K562 (cell line): ENCODE measurements around the gene PXK. TPM values are rescaled to one million over a fixed set of nuclear protein-coding genes. Genes with fewer than 3 reads are reported as not detected.

Experiments
- ATAC-seq: fragments of 200-7000 bp; cut with Tn5 transposase; 3 replicates; pipeline ENCODE4 v1.9.1; 2020; ENCODE audit warnings: moderate library complexity
- BruUV-seq: library from RNA; stranded (reverse); fragments of 400-500 nt; replicated peaks from 2 replicates; lab custom pipeline; 2021; lab: Mats Ljungman, UMichigan
- CTCF ChIA-PET: fragments of 300-600 bp; formaldehyde crosslinking; extraction: SDS; loops from one replicate; lab custom pipeline; 2021; ENCODE audit warnings: low intra/inter-chr PET ratio; lab: Yijun Ruan, JAX
- POLR2A ChIA-PET: fragments of 300-600, 350-650 bp; sonication (Branson Sonifier 250); formaldehyde crosslinking; extraction: SDS; loops from one replicate; lab custom pipeline; 2021; ENCODE audit warnings: antibody characterized with exemption, inconsistent platforms; lab: Yijun Ruan, JAX
- DNase-seq, 4 experiments: peaks; one replicate each; pipeline versions ENCODE4 v3.0.0 to v3.0.0-alpha.2; 2011 to 2018; ENCODE audit warnings: low spot score in 3 of 4, mixed read lengths in 3 of 4; ENCODE audit errors: extremely low read depth in 1 of 4
- FAIRE-seq: peaks from 2 replicates; lab custom pipeline; 2011; peaks lifted over from hg19 to GRCh38; lab: Jason Lieb, UNC
- H2AFZ ChIP-seq: 2 replicates; pipeline ENCODE4 v1.6.0; 2011; ENCODE audit warnings: low read depth, low read length, control low read depth, inconsistent platforms
- H3K27ac ChIP-seq: fragments of 200-600 bp; 3 replicates; pipeline ENCODE4 v1.8.0; 2011; ENCODE audit warnings: low read depth, mild to moderate bottlenecking, control low read depth, inconsistent platforms, low read length, moderate library complexity, mixed read lengths; ENCODE audit errors: extremely low read depth
- H3K27me3 ChIP-seq, 2 experiments: fragments of 300-600 bp in 1 of 2; 2 replicates in 1 of 2; 3 replicates in 1 of 2; pipeline versions ENCODE4 v1.6.0 to v1.8.0; 2011; ENCODE audit warnings: inconsistent platforms in 2 of 2, low read length in 2 of 2, mild to moderate bottlenecking in 1 of 2, mixed read lengths in 1 of 2, moderate library complexity in 1 of 2; ENCODE audit not compliant: control insufficient read depth in 2 of 2, insufficient read depth in 2 of 2
- H3K36me3 ChIP-seq: fragments of 300-600 bp; 3 replicates; pipeline ENCODE4 v1.8.0; 2011; ENCODE audit warnings: mild to moderate bottlenecking, low read length, inconsistent platforms; ENCODE audit not compliant: control insufficient read depth, insufficient read depth
- H3K4me1 ChIP-seq, 2 experiments: fragments of 200-600 bp in 1 of 2; replicated peaks in 1 of 2; 2 replicates in 1 of 2; 3 replicates in 1 of 2; pipeline versions ENCODE4 v1.5.1 to v1.8.0; 2011; ENCODE audit warnings: inconsistent platforms in 2 of 2, low read length in 2 of 2, mild to moderate bottlenecking in 1 of 2, mixed read lengths in 1 of 2, moderate library complexity in 1 of 2; ENCODE audit not compliant: control insufficient read depth in 2 of 2, insufficient read depth in 2 of 2
- H3K4me2 ChIP-seq: 2 replicates; pipeline ENCODE4 v1.6.1; 2011; ENCODE audit warnings: low read length, control low read depth, inconsistent platforms, mixed read lengths; ENCODE audit not compliant: insufficient read depth
- H3K4me3 ChIP-seq: fragments of 200-600 bp; sonication (generic), shearing (Covaris generic); 2 replicates; pipeline ENCODE4 v1.5.1; 2016; ENCODE audit warnings: control low read depth, inconsistent platforms
- H3K79me2 ChIP-seq: fragments of 200-600 bp; 3 replicates; pipeline ENCODE4 v1.8.0; 2011; ENCODE audit warnings: low read length, inconsistent platforms; ENCODE audit not compliant: control insufficient read depth, insufficient read depth
- H3K9ac ChIP-seq, 2 experiments: 2 replicates each; pipeline versions ENCODE4 v1.6.0 to v1.6.1; 2011; ENCODE audit warnings: low read depth in 2 of 2, low read length in 2 of 2, control low read depth in 1 of 2, inconsistent platforms in 1 of 2, mild to moderate bottlenecking in 1 of 2, mixed read lengths in 1 of 2; ENCODE audit not compliant: insufficient read depth in 1 of 2
- H3K9me1 ChIP-seq: one replicate; pipeline ENCODE4 v1.6.0; 2011; ENCODE audit warnings: inconsistent platforms, mild to moderate bottlenecking, low read length, moderate library complexity; ENCODE audit not compliant: control insufficient read depth, insufficient read depth
- H3K9me3 ChIP-seq: replicated peaks from 2 replicates; pipeline ENCODE4 v1.5.1; 2011; ENCODE audit warnings: low read depth, low read length, inconsistent platforms; ENCODE audit not compliant: control insufficient read depth, insufficient read depth
- H4K20me1 ChIP-seq: replicated peaks from 2 replicates; pipeline ENCODE4 v1.6.1; 2011; ENCODE audit warnings: low read length, inconsistent platforms, mixed read lengths; ENCODE audit not compliant: control insufficient read depth, insufficient read depth
- BACH1 ChIP-seq: fragments of 200-800 bp; sonication (Bioruptor generic); IDR thresholded peaks from 2 replicates; pipeline ENCODE4 v1.6.1; 2016; ENCODE audit warnings: missing genetic modification characterization, missing compliant biosample characterization
- DPF2 ChIP-seq: fragments of 450-650 bp; IDR thresholded peaks from 2 replicates; pipeline ENCODE4 v1.6.1; 2016
- E2F3 ChIP-seq: fragments of 250-450 bp; sonication (Bioruptor Pico); IDR thresholded peaks from 2 replicates; pipeline ENCODE4 v1.4.0; 2020; ENCODE audit warnings: mild to moderate bottlenecking
- EP300 ChIP-seq: IDR thresholded peaks from 2 replicates; pipeline ENCODE4 v1.6.1; 2012; ENCODE audit warnings: low read length, improper control_type of control experiment
- HMBOX1 ChIP-seq: sonication (generic); IDR thresholded peaks from 2 replicates; pipeline ENCODE4 v1.6.1; 2016
- MECOM ChIP-seq: fragments of 250-450 bp; sonication (Bioruptor Pico); IDR thresholded peaks from 2 replicates; pipeline ENCODE4 v1.8.0; 2022; ENCODE audit warnings: inconsistent platforms
- NFE2L1 ChIP-seq: fragments of 450-650 bp; IDR thresholded peaks from 2 replicates; pipeline ENCODE4 v1.6.1; 2016; ENCODE audit warnings: missing genetic modification characterization, low read depth, mild to moderate bottlenecking, missing compliant biosample characterization, moderate library complexity, borderline replicate concordance
- PATZ1 ChIP-seq: fragments of 250-450 bp; sonication (Bioruptor Pico); IDR thresholded peaks from 2 replicates; pipeline ENCODE4 v1.5.0; 2020; ENCODE audit warnings: mild to moderate bottlenecking, borderline replicate concordance
- SIRT6 ChIP-seq: IDR thresholded peaks from one replicate; pipeline ENCODE4 v1.6.1; 2012; ENCODE audit warnings: low read depth, mild to moderate bottlenecking, control low read depth, inconsistent platforms, low read length, moderate library complexity
- ZBTB2 ChIP-seq: fragments of 450-650 bp; IDR thresholded peaks from 2 replicates; pipeline ENCODE4 v1.6.1; 2016; ENCODE audit warnings: antibody characterized with exemption
- ZC3H4 ChIP-seq: sonication (generic); formaldehyde crosslinking; IDR thresholded peaks from 2 replicates; pipeline ENCODE4 v1.9.0; 2021; ENCODE audit warnings: missing genetic modification reagents, borderline replicate concordance
- ZFX ChIP-seq: sonication (generic); formaldehyde crosslinking; IDR thresholded peaks from 2 replicates; pipeline ENCODE4 v1.8.0; 2022; ENCODE audit warnings: mild to moderate bottlenecking, missing genetic modification reagents, moderate library complexity
- ZNF12 ChIP-seq: sonication (generic); formaldehyde crosslinking; IDR thresholded peaks from 2 replicates; pipeline ENCODE4 v1.4.0; 2020; ENCODE audit warnings: mild to moderate bottlenecking, missing genetic modification reagents
- ZNF133 ChIP-seq: fragments of 250-450 bp; sonication (Bioruptor Pico); IDR thresholded peaks from 2 replicates; pipeline ENCODE4 v1.4.0; 2020; ENCODE audit warnings: mild to moderate bottlenecking
- ZNF316 ChIP-seq: fragments of 450-650 bp; IDR thresholded peaks from 2 replicates; pipeline ENCODE4 v1.6.1; 2016
- ZNF347 ChIP-seq: fragments of 450-650 bp; formaldehyde crosslinking; IDR thresholded peaks from 2 replicates; pipeline ENCODE4 v1.4.0; 2020; ENCODE audit warnings: low read depth, mild to moderate bottlenecking, moderate library complexity
- ZNF695 ChIP-seq: fragments of 450-650 bp; formaldehyde crosslinking; IDR thresholded peaks from 2 replicates; pipeline ENCODE4 v1.4.0; 2020; ENCODE audit warnings: mild to moderate bottlenecking, moderate library complexity
- WGBS: fragments of 100-300 bp; shearing (Covaris generic); methylation state at CpG from one replicate; pipeline ENCODE4 v1.1.6; 2016; ENCODE audit warnings: low coverage, mixed read lengths; ENCODE audit not compliant: insufficient coverage; ENCODE audit errors: missing lambda C conversion rate; 5-methylcytosine and 5-hydroxymethylcytosine counted together
- in situ Hi-C: fragments of 300-500 bp; cut with MboI; formaldehyde crosslinking; loops from 4 replicates; pipeline ENCODE4 v1.15.0; 2018; ENCODE audit warnings: inconsistent platforms, mixed read lengths
- intact Hi-C: fragments of 100-400 bp; cut with micrococcal nuclease; formaldehyde crosslinking; loops from 2 replicates; pipeline ENCODE4 v1.14.2; 2022
- polyA plus RNA-seq, 8 experiments: library from polyadenylated mRNA; depleted of rRNA in 4 of 8; stranded (reverse) in 5 of 8; unstranded in 3 of 8; fragments of >200 nt; fragmentation: Nextera tagmentation in 2 of 8; fragmentation: Illumina TruSeq in 1 of 8; extraction: Ambion mirVana in 2 of 8; extraction: Trizol in 1 of 8; gene quantifications; 2 replicates each; pipeline versions ENCODE4 v1.2.1 to v1.2.3, GENCODE V29; 2011 to 2014; ENCODE audit warnings: inconsistent platforms in 1 of 8, missing spikeins in 1 of 8
- total RNA-seq, 7 experiments: library from RNA; depleted of rRNA in 6 of 7; stranded (reverse); fragments of >200 nt in 6 of 7; fragmentation: Illumina TruSeq in 2 of 7; extraction: Trizol in 2 of 7; gene quantifications; 2 replicates each; pipeline versions ENCODE4 v1.2.1 to v1.2.3, GENCODE V29; 2011 to 2021; ENCODE audit warnings: low replicate concordance in 1 of 7

Gene PXK
- total and polyA plus RNA-seq, 9 of the 15 experiments (the other 6 are each of a cell fraction or from before 2014, with no cell fraction given): 3.3 to 19.9 (median 11.3) TPM

- TF ChIP-seq ZFX (CRISPR knock-in tag): no peak
- TF ChIP-seq, all 486 proteins: peak for 0
These were observed 17.3 kb downstream of the PXK start (continued) for GRCh38 chr3:58349792-58350626.

GRCh38 chr3:58350627-58351013 lies 17.9 kb downstream of the PXK start:
- 10% methylated on average over 1 of the region's 2 CpGs for WGBS
- Histone ChIP-seq H3K79me2 (no peaks in the 10 kb centered on the region; the same call in 2 of the 3 replicates), H3K27ac (peak overlapping the region; percentile 35; the same call in 1 of the 3 replicates), H3K27me3 (no peaks in the 10 kb centered on the region), H2AFZ (no peak overlapping the region), H3K9me1 (no peaks in the 10 kb centered on the region), H3K4me1 (peaks cover 0 to 17% of the 10 kb centered on the region in 2 experiments; a peak in 3 of 5 replicates), H3K36me3 (no peaks in the 10 kb centered on the region; the same call in 2 of the 3 replicates), H3K9ac (no peak overlapping the region; a peak in 1 of 4 replicates), H3K4me3 (no peak overlapping the region), H4K20me1 (no peaks in the 10 kb centered on the region; the same call in 1 of the 2 replicates), H3K9me3 (no peaks in the 10 kb centered on the region), H3K4me2 (peak overlapping the region; percentile 52)
- DNase-seq: peak in 1 of 4 experiments; percentile 30
- BruUV-seq: no TSS peak
- CTCF ChIA-PET: no interaction called here
- intact Hi-C loops (no loop called here), in situ Hi-C loops (no loop called here)
- FAIRE-seq: peak; percentile 60
- POLR2A ChIA-PET: interaction anchor here (0.5 to 2.1 kb wide), 6 partner anchors 10 to 181 kb away, joined by 3 to 5 read pairs (median 4); partner anchors contain the start of gene PXK
- peak; percentile 83 for ATAC-seq
- no peak for TF ChIP-seq ZBTB2
- TF ChIP-seq ZNF133 (CRISPR knock-in tag): no peak
- TF ChIP-seq E2F3 (CRISPR knock-in tag): no peak
- no peak for TF ChIP-seq HMBOX1
- TF ChIP-seq ZNF12 (CRISPR knock-in tag): no peak
- TF ChIP-seq DPF2: 0 out of 2 replicates have a peak, but pooled peaks have one; percentile 40
- no peak for TF ChIP-seq PATZ1
- no peak for TF ChIP-seq SIRT6
- TF ChIP-seq BACH1 (tag): peak; percentile 49; the same call in 1 of the 2 replicates
- TF ChIP-seq ZC3H4 (CRISPR knock-in tag): no peak
- peak; percentile 80 for TF ChIP-seq ZNF316
- TF ChIP-seq ZNF347 (CRISPR knock-in tag): no peak
- no peak for TF ChIP-seq MECOM (CRISPR knock-in tag)
- TF ChIP-seq NFE2L1: peak; percentile 49; the same call in 1 of the 2 replicates
- TF ChIP-seq EP300: 0 out of 2 replicates have a peak, but pooled peaks have one; percentile 26
- TF ChIP-seq ZNF695: no peak
